ENCODE results near the gene LYZL1. TPM values are rescaled to one million over a fixed set of nuclear protein-coding genes. Genes with fewer than 3 reads are reported as not detected.
A peak's percentile ranks its signal among the peaks of the same experiment; 100 is the strongest.

The LYZL1 gene
- total and polyA plus RNA-seq, 9 of the 15 experiments (the other 6 are each of a cell fraction or from before 2014, with no cell fraction given): not detected

DNA sequence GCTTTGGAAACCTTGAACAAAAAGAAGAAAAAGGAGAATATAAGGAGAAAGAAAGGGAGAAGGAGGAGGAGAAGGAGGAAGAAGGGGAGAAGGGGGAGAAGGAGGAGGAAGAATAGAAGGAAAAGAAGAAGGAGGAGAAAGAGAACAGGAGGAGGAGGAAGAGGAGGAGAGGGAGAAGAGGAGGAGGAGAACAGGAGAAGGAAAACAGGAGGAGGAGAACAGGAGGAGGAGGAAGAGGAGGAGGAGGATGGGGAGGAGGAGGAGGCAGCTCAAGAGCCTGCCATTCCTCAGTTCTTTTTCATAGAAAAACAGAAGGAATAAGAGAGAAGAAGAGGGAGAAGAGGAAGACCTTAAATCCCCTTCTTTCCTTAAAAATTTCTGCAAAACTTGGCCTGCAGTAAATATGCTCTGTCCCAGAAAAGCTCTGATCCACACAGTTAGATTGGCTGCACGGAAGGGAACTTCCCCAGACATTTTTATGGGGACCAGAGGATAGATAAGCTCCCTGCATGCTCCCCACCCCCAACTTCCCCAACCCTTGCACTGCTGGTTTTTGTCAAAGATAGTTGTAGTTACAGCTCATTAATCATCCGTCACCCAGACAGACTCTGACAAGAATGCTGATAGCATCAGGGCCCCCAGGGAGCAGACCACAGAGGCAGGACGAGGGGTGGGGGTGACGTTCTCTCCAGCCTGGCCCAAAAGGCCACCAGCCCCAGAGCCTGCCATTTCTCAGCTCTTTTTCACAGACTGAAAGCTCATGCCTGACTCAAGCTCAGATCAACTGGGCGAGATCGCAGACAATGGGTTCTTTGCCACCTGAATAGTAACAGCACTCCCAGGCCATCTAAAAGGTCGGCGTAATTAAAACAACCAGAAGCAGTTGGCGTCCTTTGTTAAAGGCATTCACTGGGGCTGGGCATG lies 34.5 kb upstream of the LYZL1 start (continued):
- TF ChIP-seq, protein P1, sequence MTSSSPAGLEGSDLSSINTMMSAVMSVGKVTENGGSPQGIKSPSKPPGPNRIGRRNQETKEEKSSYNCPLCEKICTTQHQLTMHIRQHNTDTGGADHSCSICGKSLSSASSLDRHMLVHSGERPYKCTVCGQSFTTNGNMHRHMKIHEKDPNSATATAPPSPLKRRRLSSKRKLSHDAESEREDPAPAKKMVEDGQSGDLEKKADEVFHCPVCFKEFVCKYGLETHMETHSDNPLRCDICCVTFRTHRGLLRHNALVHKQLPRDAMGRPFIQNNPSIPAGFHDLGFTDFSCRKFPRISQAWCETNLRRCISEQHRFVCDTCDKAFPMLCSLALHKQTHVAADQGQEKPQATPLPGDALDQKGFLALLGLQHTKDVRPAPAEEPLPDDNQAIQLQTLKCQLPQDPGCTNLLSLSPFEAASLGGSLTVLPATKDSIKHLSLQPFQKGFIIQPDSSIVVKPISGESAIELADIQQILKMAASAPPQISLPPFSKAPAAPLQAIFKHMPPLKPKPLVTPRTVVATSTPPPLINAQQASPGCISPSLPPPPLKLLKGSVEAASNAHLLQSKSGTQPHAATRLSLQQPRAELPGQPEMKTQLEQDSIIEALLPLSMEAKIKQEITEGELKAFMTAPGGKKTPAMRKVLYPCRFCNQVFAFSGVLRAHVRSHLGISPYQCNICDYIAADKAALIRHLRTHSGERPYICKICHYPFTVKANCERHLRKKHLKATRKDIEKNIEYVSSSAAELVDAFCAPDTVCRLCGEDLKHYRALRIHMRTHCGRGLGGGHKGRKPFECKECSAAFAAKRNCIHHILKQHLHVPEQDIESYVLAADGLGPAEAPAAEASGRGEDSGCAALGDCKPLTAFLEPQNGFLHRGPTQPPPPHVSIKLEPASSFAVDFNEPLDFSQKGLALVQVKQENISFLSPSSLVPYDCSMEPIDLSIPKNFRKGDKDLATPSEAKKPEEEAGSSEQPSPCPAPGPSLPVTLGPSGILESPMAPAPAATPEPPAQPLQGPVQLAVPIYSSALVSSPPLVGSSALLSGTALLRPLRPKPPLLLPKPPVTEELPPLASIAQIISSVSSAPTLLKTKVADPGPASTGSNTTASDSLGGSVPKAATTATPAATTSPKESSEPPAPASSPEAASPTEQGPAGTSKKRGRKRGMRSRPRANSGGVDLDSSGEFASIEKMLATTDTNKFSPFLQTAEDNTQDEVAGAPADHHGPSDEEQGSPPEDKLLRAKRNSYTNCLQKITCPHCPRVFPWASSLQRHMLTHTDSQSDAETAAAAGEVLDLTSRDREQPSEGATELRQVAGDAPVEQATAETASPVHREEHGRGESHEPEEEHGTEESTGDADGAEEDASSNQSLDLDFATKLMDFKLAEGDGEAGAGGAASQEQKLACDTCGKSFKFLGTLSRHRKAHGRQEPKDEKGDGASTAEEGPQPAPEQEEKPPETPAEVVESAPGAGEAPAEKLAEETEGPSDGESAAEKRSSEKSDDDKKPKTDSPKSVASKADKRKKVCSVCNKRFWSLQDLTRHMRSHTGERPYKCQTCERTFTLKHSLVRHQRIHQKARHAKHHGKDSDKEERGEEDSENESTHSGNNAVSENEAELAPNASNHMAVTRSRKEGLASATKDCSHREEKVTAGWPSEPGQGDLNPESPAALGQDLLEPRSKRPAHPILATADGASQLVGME (CRISPR knock-in tag; IDR thresholded peaks at IDR 0.05): 0 out of 2 replicates have a peak, but pooled peaks have one; percentile 39
- TF ChIP-seq GATA2 (CRISPR knock-in tag; IDR thresholded peaks at IDR 0.05): peak; percentile 61; the same call in 1 of the 2 replicates
- no peak for TF ChIP-seq POLR3G (IDR thresholded peaks at IDR 0.05; ENCODE audit: extremely low read depth, insufficient read length, insufficient replicate concordance)
- peak; percentile 92 for TF ChIP-seq HMBOX1 (IDR thresholded peaks at IDR 0.05)
- peak; percentile 34; the same call in 1 of the 2 replicates for TF ChIP-seq SMARCC2 (IDR thresholded peaks at IDR 0.05; ENCODE audit: low read depth)
- TF ChIP-seq CTBP1 (IDR thresholded peaks at IDR 0.05; ENCODE audit: borderline replicate concordance): peak; percentile 63; the same call in 1 of the 2 replicates
- TF ChIP-seq POLR2A (conservative IDR thresholded peaks at IDR 0.05): no peak
- peak; percentile 76 for TF ChIP-seq ZNF263 (CRISPR knock-in tag; IDR thresholded peaks at IDR 0.05; ENCODE audit: borderline replicate concordance)
- TF ChIP-seq UBTF (IDR thresholded peaks at IDR 0.05; ENCODE audit: borderline replicate concordance in 1 of 2, low read depth in 2 of 2, low read length in 2 of 2): 0 out of 4 replicates have a peak, but pooled peaks of 1 of the 2 experiments have one; percentile 30
- TF ChIP-seq NFRKB (IDR thresholded peaks at IDR 0.05; ENCODE audit: low read depth): no peak
- no peak for TF ChIP-seq FOXA1 (IDR thresholded peaks at IDR 0.05; ENCODE audit: borderline replicate concordance)
- no peak for TF ChIP-seq GTF2B (IDR thresholded peaks at IDR 0.05; ENCODE audit: extremely low read depth, insufficient read length)
- peak; percentile 91; the same call in 1 of the 2 replicates for TF ChIP-seq RNF2 (IDR thresholded peaks at IDR 0.05)
- no peak for TF ChIP-seq YY1 (IDR thresholded peaks at IDR 0.05; ENCODE audit: borderline replicate concordance in 1 of 3, control insufficient read depth in 1 of 3, extremely low read depth in 1 of 3, insufficient read depth in 3 of 3, insufficient read length in 1 of 3, insufficient replicate concordance in 2 of 3, low read depth in 1 of 3, low read length in 2 of 3)
